ENCODE results near the gene IGSF3.
"Not testable (repeated sequence)": the region's sequence is repeated elsewhere in the genome, so short reads cannot be mapped to it uniquely, and the experiment has no call there.

Gene IGSF3

DNA sequence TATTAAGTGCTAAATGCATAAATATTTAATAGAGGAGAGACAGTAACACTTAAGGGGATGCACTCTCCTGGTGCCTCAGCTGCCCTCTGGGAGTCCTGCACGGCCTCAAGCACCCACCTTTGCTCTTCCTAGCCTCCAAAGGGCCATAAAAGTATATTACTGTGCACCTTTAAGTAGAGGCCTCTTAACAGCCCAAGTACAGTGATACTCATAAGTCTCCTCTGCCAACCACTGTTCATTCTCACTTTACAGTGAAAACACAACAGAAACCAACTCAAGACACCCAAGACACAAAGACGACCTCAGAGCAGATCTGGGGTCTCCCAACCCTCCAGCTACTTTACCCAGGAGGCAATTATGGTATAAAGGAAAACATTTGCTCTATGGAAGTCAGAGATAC lies 70.1 kb downstream of the IGSF3 start:
- H2AFZ ChIP-seq (ENCODE audit: low read length, unreplicated experiment); H3K27ac ChIP-seq (ENCODE audit: low read depth, low read length); H3K27me3 ChIP-seq (ENCODE audit: insufficient read depth, low read length); H3K4me3 ChIP-seq (ENCODE audit: low read depth, low read length); H3K36me3 ChIP-seq (ENCODE audit: insufficient read depth, low read length); H3K79me2 ChIP-seq (ENCODE audit: control insufficient read depth, insufficient read depth, low read length, unreplicated experiment); H3K4me1 ChIP-seq (ENCODE audit: control insufficient read depth, insufficient read depth, low read length, unreplicated experiment): not testable (repeated sequence)

GRCh38 chr1:116596742-116597307 lies 70.7 kb downstream of the IGSF3 start:
- not testable (repeated sequence) for H3K79me2 ChIP-seq (ENCODE audit: control insufficient read depth, insufficient read depth, low read length, unreplicated experiment); H3K4me3 ChIP-seq (ENCODE audit: low read depth, low read length); H3K27ac ChIP-seq (ENCODE audit: low read depth, low read length); H3K36me3 ChIP-seq (ENCODE audit: insufficient read depth, low read length); H3K27me3 ChIP-seq (ENCODE audit: insufficient read depth, low read length); H2AFZ ChIP-seq (ENCODE audit: low read length, unreplicated experiment); H3K4me1 ChIP-seq (ENCODE audit: control insufficient read depth, insufficient read depth, low read length, unreplicated experiment)

DNA sequence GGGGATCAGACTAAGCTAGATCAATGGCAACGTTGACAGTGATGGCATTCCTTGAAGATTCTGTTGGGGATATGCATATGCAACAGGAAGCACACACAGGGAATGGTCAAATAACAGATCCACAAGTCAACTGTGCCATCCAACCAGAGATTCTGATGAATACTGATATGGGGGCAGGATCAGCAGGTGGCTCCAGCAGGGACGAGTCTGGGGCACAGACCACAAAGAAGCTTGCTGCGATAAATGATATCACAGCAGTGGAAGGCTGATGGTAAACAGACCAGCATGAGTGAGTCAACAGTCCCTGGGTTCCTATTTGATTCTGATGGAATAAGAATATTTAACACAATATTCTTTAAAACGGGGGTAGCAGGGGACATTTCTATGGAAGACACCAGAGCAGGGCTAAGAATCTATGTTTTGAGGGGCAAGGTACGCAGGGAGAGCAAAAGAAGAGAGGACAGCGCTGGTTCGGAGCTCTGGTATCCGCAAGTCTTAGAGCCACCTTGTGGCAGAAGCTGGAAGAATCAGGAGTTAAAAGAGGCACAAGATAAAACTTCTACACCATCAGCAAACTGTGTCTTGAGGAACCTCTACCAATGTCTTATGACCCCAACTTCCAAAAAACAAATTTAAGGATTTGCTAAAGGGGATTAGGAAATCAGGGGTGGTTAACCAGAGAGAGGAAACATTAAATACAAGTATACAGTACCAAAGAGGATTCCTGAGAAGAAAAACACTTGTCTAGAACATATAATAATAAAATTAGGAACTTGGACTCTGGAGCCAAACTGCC lies 71.4 kb downstream of the IGSF3 start:
- H3K27me3 ChIP-seq (ENCODE audit: insufficient read depth, low read length); H3K4me1 ChIP-seq (ENCODE audit: control insufficient read depth, insufficient read depth, low read length, unreplicated experiment); H3K36me3 ChIP-seq (ENCODE audit: insufficient read depth, low read length); H3K79me2 ChIP-seq (ENCODE audit: control insufficient read depth, insufficient read depth, low read length, unreplicated experiment); H3K27ac ChIP-seq (ENCODE audit: low read depth, low read length): not testable (repeated sequence)
- Histone ChIP-seq H2AFZ (ENCODE audit: low read length, unreplicated experiment) (peak overlapping the region; percentile 68), H3K4me3 (ENCODE audit: low read depth, low read length) (peak overlapping the region; percentile 66)

DNA sequence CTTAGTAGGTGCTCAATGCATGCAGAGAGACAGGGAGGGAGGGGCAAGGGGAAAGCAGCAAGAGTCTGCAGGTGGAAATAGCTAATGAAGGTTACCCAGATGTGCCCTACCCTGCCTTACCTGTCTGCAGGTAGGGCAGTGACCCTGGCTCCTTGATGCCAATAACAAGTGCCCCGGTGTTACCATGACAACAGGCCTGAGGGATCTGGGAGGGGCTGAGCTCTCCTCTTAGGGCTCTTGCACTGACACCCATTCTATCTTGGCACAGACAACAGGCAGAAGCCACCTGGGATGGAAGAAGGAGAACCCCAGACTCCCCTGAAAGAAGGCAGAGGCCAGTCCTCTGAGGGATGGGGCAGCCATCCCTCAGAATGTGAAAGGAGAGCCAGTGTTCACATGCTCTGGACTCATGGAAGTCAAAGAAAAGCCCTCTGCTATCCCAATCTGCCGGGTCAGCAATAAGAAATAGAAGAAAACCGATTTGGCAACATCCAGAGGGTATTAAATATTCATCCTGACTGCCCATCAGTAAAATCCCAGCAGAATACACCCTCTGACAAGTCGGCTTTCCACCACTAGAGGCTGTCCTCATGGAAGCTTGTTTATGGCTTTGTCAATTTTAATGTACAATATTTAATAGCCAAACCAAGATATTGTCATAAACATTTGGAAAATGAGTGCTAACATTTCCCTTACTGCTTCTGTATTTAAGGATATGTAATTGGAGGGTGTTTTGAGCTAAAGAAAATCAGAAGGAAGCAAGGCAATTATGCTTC lies 72.3 kb downstream of the IGSF3 start:
- not testable (repeated sequence) for H3K4me3 ChIP-seq (ENCODE audit: low read depth, low read length); H3K36me3 ChIP-seq (ENCODE audit: insufficient read depth, low read length); H3K27ac ChIP-seq (ENCODE audit: low read depth, low read length); H3K4me1 ChIP-seq (ENCODE audit: control insufficient read depth, insufficient read depth, low read length, unreplicated experiment); H3K79me2 ChIP-seq (ENCODE audit: control insufficient read depth, insufficient read depth, low read length, unreplicated experiment); H3K27me3 ChIP-seq (ENCODE audit: insufficient read depth, low read length)
- peak overlapping the region; percentile 68 for H2AFZ ChIP-seq (ENCODE audit: low read length, unreplicated experiment)

DNA sequence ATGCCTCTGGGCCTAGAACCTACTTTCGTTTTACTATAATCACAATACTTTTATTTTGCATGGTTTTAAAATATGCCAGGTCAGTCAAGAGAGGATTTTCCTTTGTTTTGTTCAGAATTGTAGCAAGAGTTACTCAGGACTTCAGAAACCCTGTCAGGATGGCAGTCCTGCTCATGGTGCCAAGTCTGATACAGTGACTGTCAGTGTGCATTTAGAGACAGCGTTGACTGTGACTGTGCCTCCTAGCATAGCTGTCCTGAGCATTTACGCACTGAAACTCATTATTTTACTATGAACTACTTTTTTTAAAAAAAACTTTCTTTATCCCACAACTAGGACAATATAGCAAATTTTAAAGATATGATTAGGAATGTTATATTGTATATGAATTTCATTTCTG lies 73.6 kb downstream of the IGSF3 start:
- not testable (repeated sequence) for H3K4me1 ChIP-seq (ENCODE audit: control insufficient read depth, insufficient read depth, low read length, unreplicated experiment); H3K79me2 ChIP-seq (ENCODE audit: control insufficient read depth, insufficient read depth, low read length, unreplicated experiment); H3K36me3 ChIP-seq (ENCODE audit: insufficient read depth, low read length); H3K4me3 ChIP-seq (ENCODE audit: low read depth, low read length); H3K27me3 ChIP-seq (ENCODE audit: insufficient read depth, low read length); H3K27ac ChIP-seq (ENCODE audit: low read depth, low read length); H2AFZ ChIP-seq (ENCODE audit: low read length, unreplicated experiment)

- not testable (repeated sequence) for H3K79me2 ChIP-seq (ENCODE audit: control insufficient read depth, insufficient read depth, low read length, unreplicated experiment); H3K27ac ChIP-seq (ENCODE audit: low read depth, low read length); H2AFZ ChIP-seq (ENCODE audit: low read length, unreplicated experiment); H3K27me3 ChIP-seq (ENCODE audit: insufficient read depth, low read length); H3K4me3 ChIP-seq (ENCODE audit: low read depth, low read length); H3K4me1 ChIP-seq (ENCODE audit: control insufficient read depth, insufficient read depth, low read length, unreplicated experiment); H3K36me3 ChIP-seq (ENCODE audit: insufficient read depth, low read length)
These were observed 74.1 kb downstream of the IGSF3 start for GRCh38 chr1:116593401-116593800.

DNA sequence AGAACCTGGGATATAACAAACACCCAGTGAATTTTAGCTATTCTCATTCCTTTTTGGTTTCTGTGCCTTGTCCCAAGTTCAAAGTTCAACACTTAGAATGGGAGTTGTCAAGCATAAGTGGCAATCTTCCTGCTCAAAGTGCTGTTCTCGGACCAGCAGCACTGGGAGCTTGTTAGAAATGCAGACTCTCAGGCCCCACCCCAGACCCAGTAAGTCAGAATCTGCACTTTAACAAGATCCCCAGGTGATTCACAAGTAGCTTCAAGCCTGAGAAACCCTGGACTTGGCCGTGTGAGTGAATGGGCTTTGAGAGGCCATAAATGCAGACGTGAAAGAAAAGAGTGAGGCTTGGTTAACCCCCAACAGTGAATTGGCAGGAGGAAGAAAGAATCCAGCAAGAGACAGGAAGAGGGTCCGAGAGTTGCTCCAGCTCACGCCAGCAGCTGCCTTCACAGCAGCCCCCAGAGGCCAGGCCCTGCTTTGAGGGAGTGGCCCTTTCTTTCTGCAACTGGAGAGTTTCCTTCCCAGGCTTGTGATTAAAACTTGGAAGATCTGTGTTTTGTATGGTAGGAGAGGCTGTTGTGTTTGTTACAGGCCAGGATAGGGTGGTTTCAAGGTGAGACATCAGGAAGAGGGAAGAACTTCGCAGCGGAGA lies 75.5 kb downstream of the IGSF3 start:
- H3K4me1 ChIP-seq (ENCODE audit: control insufficient read depth, insufficient read depth, low read length, unreplicated experiment); H3K27ac ChIP-seq (ENCODE audit: low read depth, low read length); H2AFZ ChIP-seq (ENCODE audit: low read length, unreplicated experiment); H3K79me2 ChIP-seq (ENCODE audit: control insufficient read depth, insufficient read depth, low read length, unreplicated experiment); H3K27me3 ChIP-seq (ENCODE audit: insufficient read depth, low read length); H3K4me3 ChIP-seq (ENCODE audit: low read depth, low read length); H3K36me3 ChIP-seq (ENCODE audit: insufficient read depth, low read length): not testable (repeated sequence)

DNA sequence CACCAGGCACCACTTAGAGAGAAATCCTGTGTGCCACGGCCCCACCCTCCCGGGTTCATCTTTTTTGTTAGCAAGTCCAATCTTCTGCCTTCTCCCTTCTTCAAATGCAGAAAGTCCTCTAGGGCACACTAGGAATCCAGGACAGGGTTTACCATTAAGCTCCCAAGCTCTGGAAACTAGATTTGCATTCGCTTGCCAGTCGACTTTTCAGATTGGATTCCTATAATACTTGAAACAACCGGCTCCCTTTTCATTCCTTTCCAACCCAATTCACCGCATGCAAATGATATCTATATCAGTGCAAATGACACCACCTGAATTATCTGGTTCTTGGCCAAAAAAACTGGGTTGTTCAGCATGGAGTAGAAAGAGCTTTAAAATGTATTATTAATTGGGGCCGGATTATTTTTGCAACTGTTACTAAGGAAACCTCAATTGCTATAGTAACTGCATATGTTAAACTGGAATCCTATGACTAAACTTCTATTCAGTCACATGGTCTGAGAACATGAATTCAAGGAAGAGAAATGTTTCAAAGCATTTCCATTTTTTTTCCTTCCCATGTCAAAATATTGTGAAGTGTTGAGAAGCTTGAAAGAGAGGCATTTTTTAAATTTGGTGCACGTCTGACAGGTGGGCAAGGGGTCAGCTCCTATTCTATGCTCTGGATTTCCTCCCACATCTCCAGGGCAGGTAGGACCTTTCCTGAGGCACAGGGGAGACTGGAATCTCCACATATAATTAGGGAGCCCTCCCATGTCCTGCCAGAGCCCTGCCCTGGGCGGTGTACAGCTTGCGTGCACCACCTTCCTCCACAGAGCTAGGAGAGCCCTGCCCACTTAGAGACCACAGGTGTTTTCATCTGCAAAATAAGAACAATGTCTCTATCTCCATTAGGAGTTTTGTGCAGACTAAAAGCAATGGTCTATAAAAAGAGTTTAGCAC lies 76.3 kb downstream of the IGSF3 start:
- H3K36me3 ChIP-seq (ENCODE audit: insufficient read depth, low read length); H3K4me3 ChIP-seq (ENCODE audit: low read depth, low read length); H3K79me2 ChIP-seq (ENCODE audit: control insufficient read depth, insufficient read depth, low read length, unreplicated experiment); H3K27me3 ChIP-seq (ENCODE audit: insufficient read depth, low read length); H2AFZ ChIP-seq (ENCODE audit: low read length, unreplicated experiment); H3K27ac ChIP-seq (ENCODE audit: low read depth, low read length); H3K4me1 ChIP-seq (ENCODE audit: control insufficient read depth, insufficient read depth, low read length, unreplicated experiment): not testable (repeated sequence)

DNA sequence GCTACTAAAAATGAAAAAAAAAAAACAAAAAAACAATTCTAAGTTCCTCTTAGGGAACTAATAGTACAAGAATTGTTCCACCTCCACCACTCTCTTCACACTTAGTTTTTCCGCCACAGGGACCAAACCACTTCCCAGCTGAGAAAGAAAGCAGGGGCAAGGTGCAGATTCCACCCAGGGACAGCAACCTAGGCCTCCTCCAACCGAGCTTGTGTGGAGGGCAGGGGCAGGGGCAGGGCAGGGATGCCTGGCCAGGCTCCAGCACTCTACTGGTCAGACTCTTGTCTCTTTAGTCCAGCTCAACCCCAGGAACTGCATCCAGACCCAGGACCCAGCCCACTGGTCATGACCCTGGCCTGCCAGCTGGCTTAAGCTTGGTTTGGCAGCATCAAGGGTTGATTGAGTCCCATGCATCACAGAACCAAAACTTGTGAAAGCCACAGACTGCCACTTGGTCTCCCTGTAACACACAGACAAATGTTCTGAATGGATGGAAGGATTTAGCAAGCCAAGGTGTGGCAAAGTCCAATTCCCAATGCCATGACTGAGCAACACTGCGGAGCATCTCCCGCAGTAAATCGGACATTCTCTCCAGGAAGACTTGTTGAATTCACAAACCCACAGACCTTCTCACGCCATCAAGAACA lies 77.1 kb downstream of the IGSF3 start:
- not testable (repeated sequence) for H2AFZ ChIP-seq (ENCODE audit: low read length, unreplicated experiment); H3K27me3 ChIP-seq (ENCODE audit: insufficient read depth, low read length); H3K36me3 ChIP-seq (ENCODE audit: insufficient read depth, low read length); H3K4me1 ChIP-seq (ENCODE audit: control insufficient read depth, insufficient read depth, low read length, unreplicated experiment); H3K79me2 ChIP-seq (ENCODE audit: control insufficient read depth, insufficient read depth, low read length, unreplicated experiment); H3K27ac ChIP-seq (ENCODE audit: low read depth, low read length); H3K4me3 ChIP-seq (ENCODE audit: low read depth, low read length)

Data from ACC112 (cell line).